GM21367 (cell line): ENCODE data around the gene ZNF835.
"Not testable (repeated sequence)": the region's sequence is repeated elsewhere in the genome, so short reads cannot be mapped to it uniquely, and the experiment has no call there.

Experiments
- ATAC-seq: cut with Tn5 transposase; IDR thresholded peaks from one replicate; pipeline ENCODE4 v1.9.1; 2021; ENCODE audit not compliant: unreplicated experiment

The ZNF835 gene

GRCh38 chr19:56671613-56671994 lies at the start of gene ZNF835:
Gene ZNF835 (minus strand): TSS chr19:56671757. CDS start chr19:56665198, 6,559 bp downstream.
- no peak for ATAC-seq

- ATAC-seq, result no peak
Measured at GRCh38 chr19:56720281-56720680, 48.7 kb upstream of the ZNF835 start.

DNA sequence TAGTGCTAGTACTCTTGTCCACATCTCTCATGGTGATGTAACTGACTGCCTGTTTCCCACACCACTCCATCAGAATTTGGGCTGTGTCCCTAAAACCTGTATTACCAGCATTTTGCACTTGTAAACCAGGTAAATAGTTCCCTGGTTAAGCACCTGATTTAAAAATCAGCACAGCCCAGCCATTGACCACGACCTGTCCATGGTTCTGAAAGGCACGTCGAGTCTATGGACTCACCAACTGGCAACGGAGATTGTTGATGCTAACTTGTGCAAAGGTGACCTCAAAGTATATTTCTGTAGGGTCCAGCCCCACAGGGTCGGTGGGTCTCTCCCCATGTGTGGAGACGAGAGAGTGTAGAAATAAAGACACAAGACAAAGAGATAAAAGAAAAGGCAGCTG lies 46.7 kb upstream of the ZNF835 start:
- no peak for ATAC-seq

- no peak for ATAC-seq
Measured at GRCh38 chr19:56712611-56713276, 41.2 kb upstream of the ZNF835 start.

DNA sequence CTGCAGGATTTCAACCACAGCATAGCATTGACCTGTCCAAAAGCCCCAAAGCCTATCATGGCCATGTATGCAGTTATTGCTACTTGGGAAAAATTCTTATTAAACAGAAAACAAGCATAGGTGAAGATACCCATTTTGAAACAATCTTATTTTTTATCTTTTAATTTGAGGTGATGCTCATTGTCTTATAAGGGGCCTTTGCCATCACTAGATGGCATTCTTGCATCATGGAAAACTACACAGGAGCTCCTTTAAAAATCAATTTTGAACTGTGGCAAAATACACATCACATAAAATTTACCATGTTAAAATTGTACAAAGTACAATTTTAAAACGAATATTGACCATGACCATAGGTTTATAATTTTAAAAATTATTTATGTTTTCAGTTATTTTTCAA lies 38.9 kb upstream of the ZNF835 start:
- ATAC-seq, result no peak

DNA sequence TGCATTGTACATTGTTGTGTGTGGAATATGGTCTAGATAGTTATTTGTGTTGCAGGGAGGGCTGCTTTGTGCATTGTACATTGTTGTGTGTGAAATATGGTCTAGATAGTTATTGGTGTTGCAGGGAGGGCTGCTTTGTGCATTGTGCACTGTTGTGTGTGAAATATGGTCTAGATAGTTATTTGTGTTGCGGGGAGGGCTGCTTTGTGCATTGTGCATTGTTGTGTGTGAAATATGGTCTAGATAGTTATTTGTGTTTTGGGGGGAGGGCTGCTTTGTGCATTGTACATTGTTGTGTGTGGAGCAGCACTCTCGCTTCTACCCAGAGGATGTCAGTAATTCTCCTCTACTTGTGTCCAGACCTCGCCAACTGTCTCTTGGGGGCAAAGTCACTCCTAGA lies 36.3 kb upstream of the ZNF835 start:
- no peak for ATAC-seq

DNA sequence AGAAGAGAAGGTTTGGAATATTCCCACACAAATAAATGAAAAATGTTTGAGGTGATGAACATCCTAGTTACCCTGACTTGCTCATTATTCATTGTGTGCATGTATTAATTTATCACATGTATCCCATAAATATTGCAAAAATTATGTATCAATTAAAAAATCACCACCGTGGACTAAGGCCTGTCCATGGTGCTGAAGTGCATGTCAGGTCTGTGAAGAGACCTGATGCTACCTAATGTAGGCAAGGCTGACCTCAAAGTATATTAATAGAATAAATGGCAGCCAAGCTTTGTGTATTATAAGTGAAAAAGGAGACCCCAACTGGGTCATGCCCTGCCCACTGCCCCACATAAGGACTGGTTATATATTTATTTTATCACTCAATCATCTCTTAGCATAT lies 34.4 kb upstream of the ZNF835 start:
- no peak for ATAC-seq

GRCh38 chr19:56701895-56702294 lies 30.3 kb upstream of the ZNF835 start:
- no peak for ATAC-seq

DNA sequence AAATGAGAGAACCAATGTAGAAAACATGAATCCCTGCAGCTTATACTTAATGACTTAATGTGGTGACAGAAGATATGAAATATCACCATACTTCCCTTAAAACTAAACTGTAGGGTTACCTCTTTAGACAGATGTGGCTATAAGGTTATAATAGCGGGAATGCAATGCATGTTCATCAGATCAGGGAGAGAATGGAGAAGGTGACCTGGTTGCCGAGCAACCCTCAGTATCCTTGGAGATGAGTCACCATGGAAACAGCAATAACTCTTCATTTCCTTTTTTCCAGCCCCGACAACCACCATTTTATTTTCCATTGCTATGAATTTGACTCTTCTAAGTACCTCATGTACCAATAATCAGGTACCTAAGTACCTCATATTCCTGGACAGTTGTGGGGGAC lies 28.0 kb upstream of the ZNF835 start:
- ATAC-seq, result no peak

DNA sequence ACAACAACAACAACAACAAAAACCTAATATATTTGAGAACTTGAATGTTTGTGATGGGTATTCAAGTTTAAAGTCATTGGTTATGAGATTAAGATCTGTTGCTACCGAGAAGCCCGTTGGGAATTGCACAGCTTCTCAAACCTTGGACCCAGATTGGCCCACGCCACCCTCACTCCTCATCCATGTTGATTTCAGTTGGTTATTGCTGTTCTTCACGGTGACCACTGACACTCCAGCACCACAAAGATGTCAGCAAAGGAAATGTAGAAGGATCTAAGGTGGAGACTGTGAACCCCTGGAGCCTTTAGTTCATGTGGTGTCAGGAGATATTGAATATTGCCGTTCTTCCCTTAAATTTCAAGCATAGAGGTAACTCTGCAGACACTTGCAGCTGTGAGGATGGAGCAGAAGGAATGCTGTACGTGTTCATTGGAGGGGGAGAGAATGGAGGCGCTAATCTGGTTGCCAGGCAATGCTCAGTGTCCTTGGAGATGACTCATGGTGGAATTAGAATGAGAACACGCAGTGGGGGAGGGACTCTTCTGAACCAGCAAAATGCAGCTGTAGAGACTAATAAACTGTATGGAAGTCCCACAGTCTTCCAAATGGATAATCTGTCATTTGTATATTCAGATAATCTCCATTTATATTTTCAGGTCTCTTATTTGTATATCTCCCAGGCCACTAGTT lies 20.8 kb upstream of the ZNF835 start:
- ATAC-seq, result no peak

DNA sequence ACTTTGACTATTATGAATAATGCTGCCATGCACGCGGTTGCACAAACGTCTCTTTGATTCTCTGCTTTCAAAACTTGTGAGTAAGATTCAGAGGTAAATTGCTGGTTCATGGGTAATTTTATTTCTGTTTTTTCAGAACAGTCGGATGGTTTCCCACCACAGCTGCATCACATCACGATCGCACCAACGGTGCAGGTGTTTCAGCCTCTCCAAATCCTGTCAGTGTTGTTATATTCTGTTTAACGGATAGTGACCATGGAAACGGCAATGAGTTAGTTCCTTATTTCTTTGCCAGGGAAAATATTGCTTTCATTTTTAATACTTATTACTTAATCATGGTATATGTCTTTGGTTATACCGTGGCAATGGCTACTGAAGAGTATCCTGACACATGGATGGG lies 19.1 kb upstream of the ZNF835 start:
- no peak for ATAC-seq

DNA sequence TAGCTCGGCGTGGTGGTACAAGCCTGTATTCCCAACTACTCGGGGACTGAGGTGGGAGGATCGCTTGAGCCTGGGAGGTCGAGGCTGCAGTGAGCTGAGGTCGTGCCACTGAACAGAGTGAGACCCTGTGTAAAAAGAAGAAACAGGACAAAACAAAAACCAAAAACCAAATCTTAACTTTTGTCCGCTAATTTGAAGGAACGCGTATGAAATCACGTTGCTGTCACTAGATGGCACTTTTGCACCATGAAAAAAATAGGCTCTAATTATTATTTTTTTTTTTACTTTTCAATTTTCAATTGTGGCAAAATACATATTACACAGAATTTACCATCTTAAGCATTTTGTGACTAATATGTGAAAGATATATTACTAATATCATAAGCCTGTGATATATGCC lies 17.6 kb upstream of the ZNF835 start:
- no peak for ATAC-seq

- ATAC-seq, result no peak
Measured at GRCh38 chr19:56687031-56687430, 15.5 kb upstream of the ZNF835 start.

DNA sequence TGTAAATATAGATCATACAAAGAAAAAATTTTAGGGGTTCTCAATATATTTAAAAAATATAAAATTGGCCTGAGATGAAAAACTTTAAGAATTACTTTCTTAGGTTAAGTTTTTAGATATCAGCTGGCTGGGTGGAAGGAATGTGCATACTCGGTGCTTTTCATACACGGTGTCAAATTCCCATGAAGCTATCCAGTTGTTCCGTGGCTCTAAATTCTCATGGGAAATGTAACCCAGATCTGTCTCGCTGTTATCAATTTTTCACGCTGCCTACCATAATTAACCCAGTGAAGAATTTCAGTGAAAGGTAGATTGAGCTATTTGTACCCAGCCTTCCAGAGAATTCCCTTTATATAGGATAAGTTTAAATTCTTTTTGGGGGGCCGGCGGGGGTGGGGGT lies 11.6 kb upstream of the ZNF835 start:
- ATAC-seq, result no peak

GRCh38 chr19:56681702-56682101 lies 10.1 kb upstream of the ZNF835 start:
- ATAC-seq, result no peak

DNA sequence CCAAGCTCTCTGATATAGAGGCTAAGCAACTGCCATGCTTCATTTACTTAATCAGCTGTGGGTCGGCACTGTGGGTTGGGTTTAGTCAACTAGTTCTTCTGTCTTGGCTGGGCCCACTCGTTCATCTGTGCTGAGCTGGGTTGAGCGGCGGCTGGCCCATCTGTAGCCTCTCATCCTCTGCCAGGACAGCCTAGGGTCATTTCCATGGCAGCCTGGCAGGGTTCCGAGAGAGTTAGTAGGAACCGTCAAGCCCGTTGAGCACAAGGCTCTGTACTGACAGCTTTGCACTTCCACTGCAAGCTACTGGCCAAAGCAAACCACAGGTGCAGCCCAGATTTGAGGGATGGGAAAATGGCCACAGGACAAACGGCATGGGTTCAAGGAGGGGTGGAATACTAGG lies 6.6 kb upstream of the ZNF835 start:
- no peak for ATAC-seq

- ATAC-seq, result not testable (repeated sequence)
Measured at GRCh38 chr19:56672610-56673009, 1.1 kb upstream of the ZNF835 start.

- no peak for ATAC-seq
Measured at GRCh38 chr19:56670961-56671612, 470 bp downstream of the ZNF835 start.

GRCh38 chr19:56670401-56670960 lies 1.1 kb downstream of the ZNF835 start:
- ATAC-seq, result no peak

GRCh38 chr19:56668676-56669075 lies 2.9 kb downstream of the ZNF835 start:
- no peak for ATAC-seq

- no peak for ATAC-seq
Measured at GRCh38 chr19:56667311-56667870, 4.2 kb downstream of the ZNF835 start.

- no peak for ATAC-seq
Measured at GRCh38 chr19:56664511-56664910, 7.0 kb downstream of the ZNF835 start.
